Stimulated activated effector memory CD8-positive, alpha-beta T cell treated with anti-CD3 and anti-CD28 coated beads, Interleukin-12 subunit alpha, Interleukin-12 subunit beta, amount 100 ng/mL, for 72 hours (primary cell): Measurements from ENCODE around the gene GREB1.

ENCODE experiments used
- ATAC-seq: fragments of 150-1000 bp; cut with Tn5 transposase; 2 replicates; pipeline ENCODE4 v1.10.0; 2021
- DNase-seq, 2 donors: peaks; one replicate each; pipeline ENCODE4 v3.0.0; 2021 to 2022; ENCODE audit warnings: low spot score in 2 of 2
- H3K27ac Mint-ChIP-seq: one replicate; pipeline ENCODE4 v1.8.0; 2022; ENCODE audit warnings: mild to moderate bottlenecking, mixed read lengths
- H3K36me3 Mint-ChIP-seq: one replicate; pipeline ENCODE4 v1.8.0; 2022; ENCODE audit warnings: mild to moderate bottlenecking, mixed read lengths
- H3K4me1 Mint-ChIP-seq: one replicate; pipeline ENCODE4 v1.8.0; 2022; ENCODE audit warnings: mixed read lengths
- H3K4me3 Mint-ChIP-seq: one replicate; pipeline ENCODE4 v1.8.0; 2022; ENCODE audit warnings: mild to moderate bottlenecking, mixed read lengths
- H3K9me3 Mint-ChIP-seq: one replicate; pipeline ENCODE4 v1.8.0; 2022; ENCODE audit warnings: mixed read lengths

Gene GREB1

GRCh38 chr2:11503354-11503927 is 30.4 kb upstream of the GREB1 start:
- ATAC-seq, result no peak
- no peaks in the 10 kb centered on the region for H3K9me3 Mint-ChIP-seq
- peaks cover 16% of the 10 kb centered on the region for H3K4me1 Mint-ChIP-seq
- no peak overlapping the region for H3K4me3 Mint-ChIP-seq
- no peaks in the 10 kb centered on the region for H3K36me3 Mint-ChIP-seq
- DNase-seq, result no peak
- no peak overlapping the region for H3K27ac Mint-ChIP-seq

- no peak for ATAC-seq
- H3K4me1 Mint-ChIP-seq, result peaks cover 1% of the 10 kb centered on the region
- no peaks in the 10 kb centered on the region for H3K36me3 Mint-ChIP-seq
- no peak for DNase-seq
- no peaks in the 10 kb centered on the region for H3K9me3 Mint-ChIP-seq
- H3K4me3 Mint-ChIP-seq, result no peak overlapping the region
- no peak overlapping the region for H3K27ac Mint-ChIP-seq
Measured at GRCh38 chr2:11505652-11506610, 27.9 kb upstream of the GREB1 start.

GRCh38 chr2:11506611-11506969 is 27.3 kb upstream of the GREB1 start:
- DNase-seq, result no peak
- Mint-ChIP-seq H3K4me1 (no peaks in the 10 kb centered on the region), H3K36me3 (no peaks in the 10 kb centered on the region), H3K4me3 (no peak overlapping the region), H3K9me3 (no peaks in the 10 kb centered on the region), H3K27ac (no peak overlapping the region)
- ATAC-seq, result no peak

GRCh38 chr2:11507517-11507916 is 26.3 kb upstream of the GREB1 start:
- ATAC-seq, result peak; percentile 8
- H3K27ac Mint-ChIP-seq, result no peak overlapping the region

GRCh38 chr2:11508279-11508678 is 25.6 kb upstream of the GREB1 start:
- H3K27ac Mint-ChIP-seq, result no peak overlapping the region
- ATAC-seq, result no peak
- no peaks in the 10 kb centered on the region for H3K36me3 Mint-ChIP-seq
- H3K4me3 Mint-ChIP-seq, result no peak overlapping the region
- DNase-seq, result no peak
- no peaks in the 10 kb centered on the region for H3K4me1 Mint-ChIP-seq
- H3K9me3 Mint-ChIP-seq, result no peaks in the 10 kb centered on the region

More at GRCh38 chr2:11507517-11507916, 26.3 kb upstream of the GREB1 start:
- no peak for DNase-seq
- Mint-ChIP-seq H3K4me1 (no peaks in the 10 kb centered on the region), H3K36me3 (no peaks in the 10 kb centered on the region), H3K4me3 (no peak overlapping the region), H3K9me3 (no peaks in the 10 kb centered on the region)

- ATAC-seq, result no peak
- H3K4me1 Mint-ChIP-seq, result no peaks in the 10 kb centered on the region
- H3K4me3 Mint-ChIP-seq, result no peak overlapping the region
Measured at GRCh38 chr2:11509657-11510360, 24.0 kb upstream of the GREB1 start.

GRCh38 chr2:11512431-11512830 is 21.4 kb upstream of the GREB1 start:
- Mint-ChIP-seq H3K36me3 (no peaks in the 10 kb centered on the region), H3K9me3 (no peaks in the 10 kb centered on the region), H3K27ac (no peak overlapping the region), H3K4me3 (no peak overlapping the region), H3K4me1 (no peaks in the 10 kb centered on the region)
- DNase-seq, result no peak
- no peak for ATAC-seq

More at GRCh38 chr2:11509657-11510360, 24.0 kb upstream of the GREB1 start:
- no peaks in the 10 kb centered on the region for H3K36me3 Mint-ChIP-seq
- no peak for DNase-seq
- no peak overlapping the region for H3K27ac Mint-ChIP-seq
- no peaks in the 10 kb centered on the region for H3K9me3 Mint-ChIP-seq

- H3K27ac Mint-ChIP-seq, result no peak overlapping the region
- H3K4me3 Mint-ChIP-seq, result no peak overlapping the region
- no peaks in the 10 kb centered on the region for H3K9me3 Mint-ChIP-seq
- no peak for ATAC-seq
- H3K36me3 Mint-ChIP-seq, result no peaks in the 10 kb centered on the region
- no peak for DNase-seq
- H3K4me1 Mint-ChIP-seq, result no peaks in the 10 kb centered on the region
Measured at GRCh38 chr2:11513319-11513718, 20.5 kb upstream of the GREB1 start.

GRCh38 chr2:11514081-11514730 is 19.6 kb upstream of the GREB1 start:
- no peaks in the 10 kb centered on the region for H3K9me3 Mint-ChIP-seq
- H3K4me1 Mint-ChIP-seq, result no peaks in the 10 kb centered on the region
- no peak overlapping the region for H3K27ac Mint-ChIP-seq
- no peaks in the 10 kb centered on the region for H3K36me3 Mint-ChIP-seq
- DNase-seq, result no peak
- no peak overlapping the region for H3K4me3 Mint-ChIP-seq
- ATAC-seq, result no peak

- no peak for ATAC-seq
- Mint-ChIP-seq H3K36me3 (no peaks in the 10 kb centered on the region), H3K9me3 (no peaks in the 10 kb centered on the region), H3K4me1 (no peaks in the 10 kb centered on the region), H3K4me3 (no peak overlapping the region), H3K27ac (no peak overlapping the region)
- DNase-seq, result no peak
Measured at GRCh38 chr2:11514904-11515303, 18.9 kb upstream of the GREB1 start.

GRCh38 chr2:11515490-11515981 is 18.3 kb upstream of the GREB1 start:
- no peak overlapping the region for H3K4me3 Mint-ChIP-seq
- H3K4me1 Mint-ChIP-seq, result no peaks in the 10 kb centered on the region
- no peak overlapping the region for H3K27ac Mint-ChIP-seq
- no peak for DNase-seq
- H3K36me3 Mint-ChIP-seq, result no peaks in the 10 kb centered on the region
- ATAC-seq, result no peak
- peaks cover 1% of the 10 kb centered on the region for H3K9me3 Mint-ChIP-seq

- Mint-ChIP-seq H3K9me3 (peaks cover 3% of the 10 kb centered on the region), H3K36me3 (no peaks in the 10 kb centered on the region), H3K27ac (no peak overlapping the region), H3K4me1 (no peaks in the 10 kb centered on the region), H3K4me3 (no peak overlapping the region)
- ATAC-seq, result no peak
- DNase-seq, result no peak
Measured at GRCh38 chr2:11516984-11517648, 16.7 kb upstream of the GREB1 start.

- H3K27ac Mint-ChIP-seq, result no peak overlapping the region
- no peak overlapping the region for H3K4me3 Mint-ChIP-seq
- H3K4me1 Mint-ChIP-seq, result no peaks in the 10 kb centered on the region
- DNase-seq (no peak), ATAC-seq (no peak)
- peaks cover 3% of the 10 kb centered on the region for H3K9me3 Mint-ChIP-seq
- H3K36me3 Mint-ChIP-seq, result no peaks in the 10 kb centered on the region
Measured at GRCh38 chr2:11517906-11518305, 15.9 kb upstream of the GREB1 start.

GRCh38 chr2:11520092-11520693 is 13.7 kb upstream of the GREB1 start:
- Mint-ChIP-seq H3K9me3 (peaks cover 3% of the 10 kb centered on the region), H3K36me3 (no peaks in the 10 kb centered on the region), H3K27ac (no peak overlapping the region), H3K4me1 (no peaks in the 10 kb centered on the region), H3K4me3 (no peak overlapping the region)
- no peak for ATAC-seq
- DNase-seq, result no peak
